GM12878 (cell line): Measurements from ENCODE around the gene PPRC1. TPM values are rescaled to one million over a fixed set of nuclear protein-coding genes. Genes with fewer than 3 reads are reported as not detected.

Source experiments
- ATAC-seq: fragments of 200-7000 bp; cut with Tn5 transposase; 3 replicates; pipeline ENCODE4 v1.9.1; 2020; ENCODE audit warnings: mild to moderate bottlenecking, moderate library complexity
- BruUV-seq: library from RNA; stranded (reverse); fragments of 400-500 nt; replicated peaks from 2 replicates; lab custom pipeline; 2021; lab: Mats Ljungman, UMichigan
- CTCF ChIA-PET: fragments of 300-600 bp; sonication (Branson Sonifier 250); formaldehyde crosslinking; extraction: SDS; loops from one replicate; lab custom pipeline; 2021; ENCODE audit warnings: inconsistent platforms; lab: Yijun Ruan, JAX
- POLR2A ChIA-PET: fragments of 350-600 bp; formaldehyde crosslinking; extraction: SDS; loops from one replicate; lab custom pipeline; 2021; ENCODE audit warnings: inconsistent platforms; lab: Charles Lee
- RAD21 ChIA-PET: fragments of 300-600 bp; sonication (Branson Sonifier 250); formaldehyde crosslinking; loops from one replicate; lab custom pipeline; 2023; ENCODE audit warnings: antibody characterized with exemption; ENCODE audit not compliant: unreplicated experiment; lab: Charles Lee
- SMC1A ChIA-PET: fragments of 300-600 bp; sonication (Branson Sonifier 250); formaldehyde crosslinking; loops from one replicate; lab custom pipeline; 2023; ENCODE audit not compliant: unreplicated experiment, uncharacterized antibody; lab: Charles Lee
- DNase-seq: peaks from one replicate; pipeline ENCODE4 v3.0.0-alpha.2; 2011; ENCODE audit warnings: low read depth, low spot score
- FAIRE-seq: peaks from 3 replicates; lab custom pipeline; 2011; peaks lifted over from hg19 to GRCh38; lab: Jason Lieb, UNC
- H2AFZ ChIP-seq: 2 replicates; pipeline ENCODE4 v1.6.0; 2011; ENCODE audit warnings: low read depth, low read length, control low read depth; ENCODE audit not compliant: control insufficient read depth
- H3K27ac ChIP-seq: 2 replicates; pipeline ENCODE4 v1.5.1; 2011; ENCODE audit warnings: control low read depth; ENCODE audit not compliant: control insufficient read depth, insufficient read depth
- H3K27me3 ChIP-seq, 2 experiments: replicated peaks in 1 of 2; 2 replicates each; pipeline versions ENCODE4 v1.6.0 to v1.6.1; 2011; ENCODE audit warnings: low read length in 1 of 2; ENCODE audit not compliant: control insufficient read depth in 2 of 2, insufficient read depth in 2 of 2
- H3K36me3 ChIP-seq, 2 experiments: 2 replicates each; pipeline ENCODE4 v1.5.1; 2011; ENCODE audit warnings: low read length in 1 of 2; ENCODE audit not compliant: control insufficient read depth in 2 of 2, insufficient read depth in 2 of 2
- H3K4me1 ChIP-seq: 2 replicates; pipeline ENCODE4 v1.6.1; 2011; ENCODE audit warnings: mild to moderate bottlenecking, low read length, moderate library complexity, mixed read lengths; ENCODE audit not compliant: control insufficient read depth, insufficient read depth
- H3K4me2 ChIP-seq: 2 replicates; pipeline ENCODE4 v1.6.0; 2011; ENCODE audit warnings: control low read depth; ENCODE audit not compliant: control insufficient read depth, insufficient read depth
- H3K4me3 ChIP-seq: fragments of 200-600 bp; sonication (generic); 2 replicates; pipeline ENCODE4 v1.5.1; 2016
- H3K79me2 ChIP-seq: 2 replicates; pipeline ENCODE4 v1.6.0; 2011; ENCODE audit warnings: low read length; ENCODE audit not compliant: control insufficient read depth, insufficient read depth
- H3K9ac ChIP-seq: 2 replicates; pipeline ENCODE4 v1.8.0; 2011; ENCODE audit warnings: low read length, control low read depth, mixed read lengths; ENCODE audit not compliant: control insufficient read depth, insufficient read depth
- H3K9me3 ChIP-seq: replicated peaks from 3 replicates; pipeline ENCODE4 v1.5.1; 2011; ENCODE audit warnings: mild to moderate bottlenecking, low read length; ENCODE audit not compliant: control insufficient read depth, insufficient read depth
- H4K20me1 ChIP-seq: 2 replicates; pipeline ENCODE4 v1.6.0; 2011; ENCODE audit not compliant: control insufficient read depth, insufficient read depth
- ATF7 ChIP-seq: fragments of 450-650 bp; IDR thresholded peaks from 2 replicates; pipeline ENCODE4 v1.6.1; 2016; ENCODE audit warnings: low read depth, mild to moderate bottlenecking
- CHD2 ChIP-seq: IDR thresholded peaks from 2 replicates; pipeline ENCODE4 v1.6.1; 2011; ENCODE audit warnings: low read depth, low read length, improper control_type of control experiment, borderline replicate concordance
- FOXK2 ChIP-seq: fragments of 450-650 bp; IDR thresholded peaks from 2 replicates; pipeline ENCODE4 v1.6.1; 2017; ENCODE audit warnings: mild to moderate bottlenecking, moderate library complexity
- MXI1 ChIP-seq: fragments of 150-350 bp; IDR thresholded peaks from 2 replicates; pipeline ENCODE4 v1.6.1; 2011; ENCODE audit warnings: low read depth, mild to moderate bottlenecking, inconsistent platforms, low read length, improper control_type of control experiment
- NFYB ChIP-seq: IDR thresholded peaks from 2 replicates; pipeline ENCODE4 v1.6.1; 2011; ENCODE audit warnings: low read depth, mild to moderate bottlenecking, low read length, improper control_type of control experiment, moderate library complexity; ENCODE audit not compliant: insufficient read depth
- SIX5 ChIP-seq: IDR thresholded peaks from 2 replicates; pipeline ENCODE4 v1.6.1; 2011; ENCODE audit warnings: mild to moderate bottlenecking, low read depth, low read length, moderate library complexity; ENCODE audit not compliant: severe bottlenecking
- SP1 ChIP-seq: IDR thresholded peaks from one replicate; pipeline ENCODE4 v1.6.1; 2011; ENCODE audit warnings: low read depth, low read length
- WGBS: methylation state at CpG from one replicate; pipeline ENCODE4 v1.1.6; 2016; ENCODE audit warnings: low lambda C conversion rate; ENCODE audit not compliant: insufficient replicate concordance, insufficient coverage; ENCODE audit errors: missing lambda C conversion rate; 5-methylcytosine and 5-hydroxymethylcytosine counted together
- in situ Hi-C: fragments of 300-500 bp; cut with MboI; formaldehyde crosslinking; loops from 9 replicates; pipeline ENCODE4 v1.14.3; 2018; ENCODE audit warnings: mixed read lengths
- intact Hi-C: fragments of 100-400 bp; cut with micrococcal nuclease; formaldehyde crosslinking; loops from one replicate; pipeline ENCODE4 v1.14.2; 2022; ENCODE audit not compliant: unreplicated experiment
- polyA plus RNA-seq, 11 experiments: library from polyadenylated mRNA; depleted of rRNA in 4 of 11; unstranded in 6 of 11; stranded (reverse) in 5 of 11; fragments of >200 nt; fragmentation: Nextera tagmentation in 4 of 11; fragmentation: Illumina TruSeq in 1 of 11; extraction: Ambion mirVana in 4 of 11; extraction: Trizol in 1 of 11; gene quantifications; 1 replicate in 1 of 11; 2 replicates in 10 of 11; pipeline versions ENCODE4 v1.2.1 to v1.2.3, GENCODE V29; 2011 to 2016; ENCODE audit warnings: inconsistent platforms in 2 of 11, missing spikeins in 2 of 11, low read depth in 1 of 11
- total RNA-seq, 4 experiments: library from RNA; depleted of rRNA in 3 of 4; stranded (reverse); fragments of >200 nt in 3 of 4; fragmentation: Illumina TruSeq in 1 of 4; extraction: Trizol in 1 of 4; gene quantifications; 2 replicates each; pipeline versions ENCODE4 v1.2.1 to v1.2.3, GENCODE V29; 2013 to 2021
- TF ChIP-seq, protein P1 (sequence below): fragments of 450-650 bp; IDR thresholded peaks from 2 replicates; pipeline ENCODE4 v1.6.1; 2016; ENCODE audit warnings: mild to moderate bottlenecking
- TF ChIP-seq, protein P2 (sequence below): fragments of 450-650 bp; IDR thresholded peaks from 2 replicates; pipeline ENCODE4 v1.6.1; 2016; ENCODE audit warnings: mild to moderate bottlenecking
- TF ChIP-seq, protein P3 (sequence below): IDR thresholded peaks from 2 replicates; pipeline ENCODE4 v1.6.1; 2012; ENCODE audit warnings: mild to moderate bottlenecking, low read depth, low read length
- TF ChIP-seq, protein P4 (sequence below): fragments of 450-650 bp; IDR thresholded peaks from 2 replicates; pipeline ENCODE4 v1.6.1; 2017; ENCODE audit warnings: low read depth, mild to moderate bottlenecking, moderate library complexity

The PPRC1 gene
- total and polyA plus RNA-seq, 10 of the 15 experiments (the other 5 are each of a cell fraction or from before 2014, with no cell fraction given), result 13.1 to 69.8 (median 32.4) TPM

DNA sequence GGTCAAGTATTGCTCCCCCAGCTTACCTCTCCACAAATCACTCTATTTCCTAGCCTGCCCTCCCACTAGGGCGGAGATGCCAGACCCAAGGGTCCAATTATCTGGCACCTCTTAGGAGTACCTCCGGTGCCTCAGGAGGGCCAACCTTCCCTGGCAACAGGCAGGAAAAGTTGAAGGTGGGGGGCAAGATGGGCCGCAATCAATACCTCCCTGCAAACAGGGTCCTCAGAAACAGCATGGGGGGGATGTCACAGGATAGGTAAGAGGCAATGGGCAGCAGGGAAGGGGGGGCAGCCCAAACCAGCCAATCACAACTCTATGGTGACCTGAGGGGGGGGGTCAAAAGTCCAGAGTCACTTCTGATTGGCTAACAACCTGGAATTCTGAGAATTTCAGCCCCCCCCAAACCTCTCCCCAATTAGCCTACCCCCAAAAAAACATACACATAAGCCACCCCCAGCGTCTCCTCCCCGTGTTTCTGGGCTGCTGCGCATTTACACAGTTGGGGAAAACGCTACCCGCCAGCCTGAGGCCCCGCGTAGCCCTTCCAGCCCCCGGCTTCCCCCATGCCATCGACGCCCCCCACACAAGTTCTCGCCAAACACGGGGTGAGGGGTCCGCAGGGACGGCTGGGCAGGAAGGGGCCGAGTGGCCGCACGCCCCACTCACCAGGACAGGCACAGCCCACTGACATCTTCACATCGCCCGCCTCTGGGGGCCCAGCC, 13.3 kb upstream of the PPRC1 start:
- Histone ChIP-seq H3K36me3 (no peaks in the 10 kb centered on the region; a peak in 1 of 4 replicates), H3K27me3 (no peaks in the 10 kb centered on the region), H3K9ac (peak overlapping the region; percentile 88), H3K4me2 (peak overlapping the region; percentile 99), H4K20me1 (no peaks in the 10 kb centered on the region), H2AFZ (peak overlapping the region; percentile 91), H3K9me3 (no peaks in the 10 kb centered on the region), H3K4me1 (peaks cover 47% of the 10 kb centered on the region), H3K27ac (peak overlapping the region; percentile 90), H3K4me3 (peak overlapping the region; percentile 98), H3K79me2 (peaks cover 55% of the 10 kb centered on the region)
- DNase-seq (no peak), FAIRE-seq (peak; percentile 56), ATAC-seq (peak; percentile 37)
- WGBS, result 1% methylated on average over 20 of the region's 22 CpGs
- intact Hi-C loops (loop anchor here (1.0 to 5.0 kb wide), 2 partner anchors 13 to 282 kb away; no protein-coding TSS in a partner anchor), in situ Hi-C loops (no loop called here)
- ChIA-PET SMC1A (interaction anchor here (0.8 to 1.8 kb wide), 4 partner anchors 8 to 110 kb away, joined by 3 to 7 read pairs (median 4); partner anchors contain the start of genes NOLC1 and PPRC1), RAD21 (interaction anchor here (1.0 to 1.4 kb wide), 2 partner anchors 110 to 279 kb away, joined by 3 to 8 read pairs; no protein-coding TSS in a partner anchor), POLR2A (interaction anchor here (0.7 to 1.4 kb wide), 6 partner anchors 12 to 384 kb away, joined by 3 to 6 read pairs (median 3); partner anchors contain the start of genes OGA and SUFU), CTCF (interaction anchor here (0.6 to 2.0 kb wide), 6 partner anchors 12 to 279 kb away, joined by 3 to 16 read pairs (median 4); partner anchors contain the start of gene PPRC1)
- BruUV-seq, result no TSS peak
- 0 out of 2 replicates have a peak, but pooled peaks have one; percentile 27 for TF ChIP-seq CHD2
- peak; percentile 97 for TF ChIP-seq NFYB
- TF ChIP-seq MXI1, result 0 out of 2 replicates have a peak, but pooled peaks have one; percentile 11
- no peak for TF ChIP-seq FOXK2
- TF ChIP-seq, protein P1, sequence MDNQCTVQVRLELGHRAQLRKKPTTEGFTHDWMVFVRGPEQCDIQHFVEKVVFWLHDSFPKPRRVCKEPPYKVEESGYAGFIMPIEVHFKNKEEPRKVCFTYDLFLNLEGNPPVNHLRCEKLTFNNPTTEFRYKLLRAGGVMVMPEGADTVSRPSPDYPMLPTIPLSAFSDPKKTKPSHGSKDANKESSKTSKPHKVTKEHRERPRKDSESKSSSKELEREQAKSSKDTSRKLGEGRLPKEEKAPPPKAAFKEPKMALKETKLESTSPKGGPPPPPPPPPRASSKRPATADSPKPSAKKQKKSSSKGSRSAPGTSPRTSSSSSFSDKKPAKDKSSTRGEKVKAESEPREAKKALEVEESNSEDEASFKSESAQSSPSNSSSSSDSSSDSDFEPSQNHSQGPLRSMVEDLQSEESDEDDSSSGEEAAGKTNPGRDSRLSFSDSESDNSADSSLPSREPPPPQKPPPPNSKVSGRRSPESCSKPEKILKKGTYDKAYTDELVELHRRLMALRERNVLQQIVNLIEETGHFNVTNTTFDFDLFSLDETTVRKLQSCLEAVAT, result 0 out of 2 replicates have a peak, but pooled peaks have one; percentile 37
- TF ChIP-seq ATF7, result peak; percentile 65
- TF ChIP-seq SIX5, result no peak
- TF ChIP-seq, protein P2, sequence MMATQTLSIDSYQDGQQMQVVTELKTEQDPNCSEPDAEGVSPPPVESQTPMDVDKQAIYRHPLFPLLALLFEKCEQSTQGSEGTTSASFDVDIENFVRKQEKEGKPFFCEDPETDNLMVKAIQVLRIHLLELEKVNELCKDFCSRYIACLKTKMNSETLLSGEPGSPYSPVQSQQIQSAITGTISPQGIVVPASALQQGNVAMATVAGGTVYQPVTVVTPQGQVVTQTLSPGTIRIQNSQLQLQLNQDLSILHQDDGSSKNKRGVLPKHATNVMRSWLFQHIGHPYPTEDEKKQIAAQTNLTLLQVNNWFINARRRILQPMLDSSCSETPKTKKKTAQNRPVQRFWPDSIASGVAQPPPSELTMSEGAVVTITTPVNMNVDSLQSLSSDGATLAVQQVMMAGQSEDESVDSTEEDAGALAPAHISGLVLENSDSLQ, result peak; percentile 32; the same call in 1 of the 2 replicates
- TF ChIP-seq, protein P3, sequence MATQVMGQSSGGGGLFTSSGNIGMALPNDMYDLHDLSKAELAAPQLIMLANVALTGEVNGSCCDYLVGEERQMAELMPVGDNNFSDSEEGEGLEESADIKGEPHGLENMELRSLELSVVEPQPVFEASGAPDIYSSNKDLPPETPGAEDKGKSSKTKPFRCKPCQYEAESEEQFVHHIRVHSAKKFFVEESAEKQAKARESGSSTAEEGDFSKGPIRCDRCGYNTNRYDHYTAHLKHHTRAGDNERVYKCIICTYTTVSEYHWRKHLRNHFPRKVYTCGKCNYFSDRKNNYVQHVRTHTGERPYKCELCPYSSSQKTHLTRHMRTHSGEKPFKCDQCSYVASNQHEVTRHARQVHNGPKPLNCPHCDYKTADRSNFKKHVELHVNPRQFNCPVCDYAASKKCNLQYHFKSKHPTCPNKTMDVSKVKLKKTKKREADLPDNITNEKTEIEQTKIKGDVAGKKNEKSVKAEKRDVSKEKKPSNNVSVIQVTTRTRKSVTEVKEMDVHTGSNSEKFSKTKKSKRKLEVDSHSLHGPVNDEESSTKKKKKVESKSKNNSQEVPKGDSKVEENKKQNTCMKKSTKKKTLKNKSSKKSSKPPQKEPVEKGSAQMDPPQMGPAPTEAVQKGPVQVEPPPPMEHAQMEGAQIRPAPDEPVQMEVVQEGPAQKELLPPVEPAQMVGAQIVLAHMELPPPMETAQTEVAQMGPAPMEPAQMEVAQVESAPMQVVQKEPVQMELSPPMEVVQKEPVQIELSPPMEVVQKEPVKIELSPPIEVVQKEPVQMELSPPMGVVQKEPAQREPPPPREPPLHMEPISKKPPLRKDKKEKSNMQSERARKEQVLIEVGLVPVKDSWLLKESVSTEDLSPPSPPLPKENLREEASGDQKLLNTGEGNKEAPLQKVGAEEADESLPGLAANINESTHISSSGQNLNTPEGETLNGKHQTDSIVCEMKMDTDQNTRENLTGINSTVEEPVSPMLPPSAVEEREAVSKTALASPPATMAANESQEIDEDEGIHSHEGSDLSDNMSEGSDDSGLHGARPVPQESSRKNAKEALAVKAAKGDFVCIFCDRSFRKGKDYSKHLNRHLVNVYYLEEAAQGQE, result no peak
- TF ChIP-seq, protein P4, sequence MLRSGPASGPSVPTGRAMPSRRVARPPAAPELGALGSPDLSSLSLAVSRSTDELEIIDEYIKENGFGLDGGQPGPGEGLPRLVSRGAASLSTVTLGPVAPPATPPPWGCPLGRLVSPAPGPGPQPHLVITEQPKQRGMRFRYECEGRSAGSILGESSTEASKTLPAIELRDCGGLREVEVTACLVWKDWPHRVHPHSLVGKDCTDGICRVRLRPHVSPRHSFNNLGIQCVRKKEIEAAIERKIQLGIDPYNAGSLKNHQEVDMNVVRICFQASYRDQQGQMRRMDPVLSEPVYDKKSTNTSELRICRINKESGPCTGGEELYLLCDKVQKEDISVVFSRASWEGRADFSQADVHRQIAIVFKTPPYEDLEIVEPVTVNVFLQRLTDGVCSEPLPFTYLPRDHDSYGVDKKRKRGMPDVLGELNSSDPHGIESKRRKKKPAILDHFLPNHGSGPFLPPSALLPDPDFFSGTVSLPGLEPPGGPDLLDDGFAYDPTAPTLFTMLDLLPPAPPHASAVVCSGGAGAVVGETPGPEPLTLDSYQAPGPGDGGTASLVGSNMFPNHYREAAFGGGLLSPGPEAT, result no peak
- TF ChIP-seq SP1, result peak; percentile 83
